Karpas-422 (cell line): ENCODE results near the gene SMARCC1. TPM values are rescaled to one million over a fixed set of nuclear protein-coding genes. Genes with fewer than 3 reads are reported as not detected.
"Not testable (repeated sequence)": the region's sequence is repeated elsewhere in the genome, so short reads cannot be mapped to it uniquely, and the experiment has no call there.

Experiments
- DNase-seq: peaks from one replicate; pipeline ENCODE4 v3.0.0-alpha.2; 2015
- H2AFZ ChIP-seq: fragments of 200-600 bp; sonication (generic); 2 replicates; pipeline ENCODE4 v1.6.1; 2014; ENCODE audit warnings: antibody characterized with exemption, low read length, mixed read lengths
- H3K27ac ChIP-seq: fragments of 200-600 bp; sonication (generic); 2 replicates; pipeline ENCODE4 v1.5.1; 2014; ENCODE audit warnings: mild to moderate bottlenecking, low read length, moderate library complexity
- H3K27me3 ChIP-seq: fragments of 200-600 bp; sonication (generic); 2 replicates; pipeline ENCODE4 v1.6.1; 2014; ENCODE audit warnings: low read length, mixed read lengths
- H3K36me3 ChIP-seq: fragments of 200-600 bp; sonication (generic); 2 replicates; pipeline ENCODE4 v1.6.1; 2014; ENCODE audit warnings: low read length, mixed read lengths; ENCODE audit not compliant: insufficient read depth
- H3K4me1 ChIP-seq: fragments of 200-600 bp; sonication (generic); 2 replicates; pipeline ENCODE4 v1.6.1; 2014; ENCODE audit warnings: mild to moderate bottlenecking, low read length, mixed read lengths
- H3K4me2 ChIP-seq: fragments of 200-600 bp; sonication (generic); 2 replicates; pipeline ENCODE4 v1.6.1; 2014; ENCODE audit warnings: low read length, low read depth, mild to moderate bottlenecking; ENCODE audit not compliant: poor library complexity, severe bottlenecking
- H3K4me3 ChIP-seq: fragments of 200-600 bp; sonication (generic); 2 replicates; pipeline ENCODE4 v1.5.1; 2014; ENCODE audit warnings: mild to moderate bottlenecking, antibody characterized with exemption, low read length, mixed read lengths
- H3K79me2 ChIP-seq: fragments of 200-600 bp; sonication (generic); 2 replicates; pipeline ENCODE4 v1.6.1; 2014; ENCODE audit warnings: mild to moderate bottlenecking, low read length, mixed read lengths
- H3K9ac ChIP-seq: fragments of 200-600 bp; sonication (generic); 2 replicates; pipeline ENCODE4 v1.6.0; 2014; ENCODE audit warnings: low read length
- H3K9me2 ChIP-seq: fragments of 200-600 bp; sonication (generic), shearing (Covaris generic); replicated peaks from 2 replicates; pipeline ENCODE4 v1.6.0; 2014; ENCODE audit warnings: mild to moderate bottlenecking, low read length, moderate library complexity; ENCODE audit not compliant: insufficient read depth
- H3K9me3 ChIP-seq: fragments of 300-700, 200-600 bp; sonication (generic); 2 replicates; pipeline ENCODE4 v1.6.1; 2014; ENCODE audit warnings: low read length, mixed read lengths
- H4K20me1 ChIP-seq: fragments of 200-600 bp; sonication (generic); 2 replicates; pipeline ENCODE4 v1.6.1; 2014; ENCODE audit warnings: mild to moderate bottlenecking, antibody characterized with exemption, low read length, low read depth; ENCODE audit not compliant: insufficient read depth
- total RNA-seq: library from RNA; depleted of rRNA; stranded (reverse); fragments of >200 nt; shearing (Covaris generic); gene quantifications from 2 replicates; pipeline ENCODE4 v1.2.3, GENCODE V29; 2014; ENCODE audit warnings: low replicate concordance

The SMARCC1 gene
- total RNA-seq, 1 experiment from 2014 or later, result 71.3 TPM

DNA sequence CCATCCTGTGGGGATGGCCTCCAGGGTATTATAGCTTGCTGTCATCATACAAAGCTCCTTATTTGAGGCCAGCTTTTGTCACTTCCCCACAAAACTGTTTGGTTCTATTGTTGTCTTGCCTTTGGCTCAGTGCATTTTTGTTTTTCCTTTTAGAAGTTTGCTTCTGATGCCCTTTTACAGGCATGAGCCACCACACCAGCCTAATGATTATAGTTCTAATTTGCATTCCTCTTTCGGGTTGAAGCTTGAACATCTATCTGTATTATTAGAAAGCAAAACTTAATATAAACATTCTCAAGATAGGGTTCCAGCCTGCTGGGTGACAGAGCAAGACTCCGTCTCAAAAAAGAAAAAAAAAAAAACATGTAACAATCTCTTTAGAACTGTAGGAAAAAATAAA lies 39.8 kb downstream of the SMARCC1 start:
- Histone ChIP-seq H3K9me2 (no peaks in the 10 kb centered on the region), H4K20me1 (peaks cover 45% of the 10 kb centered on the region), H3K4me1 (peaks cover 21% of the 10 kb centered on the region), H3K79me2 (peaks cover 86% of the 10 kb centered on the region), H2AFZ (no peak overlapping the region), H3K9ac (no peak overlapping the region), H3K4me2 (no peak overlapping the region), H3K36me3 (peaks cover 17% of the 10 kb centered on the region; the same call in 1 of the 2 replicates), H3K4me3 (no peak overlapping the region), H3K9me3 (no peaks in the 10 kb centered on the region), H3K27me3 (no peaks in the 10 kb centered on the region), H3K27ac (no peak overlapping the region)
- peak; percentile 52 for DNase-seq

GRCh38 chr3:47732143-47732542 lies 49.5 kb downstream of the SMARCC1 start:
- Histone ChIP-seq H4K20me1 (no peaks in the 10 kb centered on the region), H3K4me1 (peaks cover 32% of the 10 kb centered on the region), H3K9me2 (no peaks in the 10 kb centered on the region), H3K79me2 (peaks cover 68% of the 10 kb centered on the region), H3K27me3 (no peaks in the 10 kb centered on the region), H3K9me3 (no peaks in the 10 kb centered on the region), H3K27ac (peak overlapping the region; percentile 66), H3K4me3 (no peak overlapping the region), H3K9ac (no peak overlapping the region), H3K4me2 (peak overlapping the region; percentile 41), H3K36me3 (peaks cover 53% of the 10 kb centered on the region), H2AFZ (no peak overlapping the region)
- no peak for DNase-seq

DNA sequence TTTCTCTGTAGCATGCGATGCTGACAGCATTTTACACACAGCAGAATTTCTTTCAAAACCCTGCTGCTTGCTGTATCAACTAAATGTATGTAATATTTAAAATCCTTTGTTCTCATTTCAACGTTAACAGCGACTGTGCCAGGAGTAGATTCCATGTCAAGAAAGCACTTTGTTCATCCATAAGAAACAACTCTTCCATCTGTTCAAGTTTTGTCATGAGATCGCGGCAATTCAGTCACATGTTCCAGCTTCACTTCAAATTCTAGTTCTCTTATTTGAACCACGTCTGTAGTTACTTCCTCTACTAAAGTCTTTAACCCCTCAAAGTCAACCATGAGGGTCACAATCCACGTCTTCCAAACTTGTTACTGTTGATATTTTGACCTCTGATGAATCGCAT lies 50.6 kb downstream of the SMARCC1 start:
- DNase-seq, result no peak
- Histone ChIP-seq H3K9ac (no peak overlapping the region), H3K9me3 (no peaks in the 10 kb centered on the region), H3K79me2 (peaks cover 71% of the 10 kb centered on the region), H3K36me3 (peaks cover 60% of the 10 kb centered on the region), H3K9me2 (no peaks in the 10 kb centered on the region), H3K27ac (peak overlapping the region; percentile 66), H3K4me2 (peak overlapping the region; percentile 41), H3K4me3 (no peak overlapping the region), H4K20me1 (no peaks in the 10 kb centered on the region), H3K27me3 (no peaks in the 10 kb centered on the region), H2AFZ (no peak overlapping the region), H3K4me1 (peaks cover 32% of the 10 kb centered on the region)

DNA sequence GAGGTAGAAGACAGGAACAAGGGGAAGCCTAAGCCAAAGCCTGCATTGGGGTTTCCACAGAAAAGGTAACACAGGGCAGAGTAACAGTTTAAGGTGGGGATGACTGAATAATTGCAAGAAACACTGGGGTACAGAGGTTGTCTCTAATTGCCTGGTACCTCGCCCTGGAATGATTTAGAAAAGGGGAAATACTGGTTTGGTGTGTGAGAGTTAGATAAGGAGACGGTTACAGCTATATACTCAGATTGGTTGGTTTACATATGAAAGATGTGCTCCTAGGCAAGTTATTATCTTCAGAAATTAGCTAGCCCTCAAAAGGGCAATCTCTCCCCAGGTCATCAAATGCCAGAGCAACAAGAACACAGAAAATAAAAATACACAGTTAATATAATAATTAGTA lies 58.8 kb downstream of the SMARCC1 start:
- H3K79me2 ChIP-seq, result peaks cover 40% of the 10 kb centered on the region
- H3K4me2 ChIP-seq, result no peak overlapping the region
- peaks cover 34% of the 10 kb centered on the region; the same call in 1 of the 2 replicates for H3K36me3 ChIP-seq

GRCh38 chr3:47717448-47717847 lies 64.2 kb downstream of the SMARCC1 start:
- not testable (repeated sequence) for H3K9me2 ChIP-seq, H3K27me3 ChIP-seq, H3K9me3 ChIP-seq, H3K9ac ChIP-seq, H3K4me2 ChIP-seq, H3K27ac ChIP-seq, DNase-seq, H4K20me1 ChIP-seq, H2AFZ ChIP-seq, H3K4me3 ChIP-seq
- H3K4me1 ChIP-seq, result peaks cover 14% of the 10 kb centered on the region
- peaks cover 44% of the 10 kb centered on the region for H3K36me3 ChIP-seq
- H3K79me2 ChIP-seq, result peaks cover 43% of the 10 kb centered on the region

More for the DNA sequence above, 58.8 kb downstream of the SMARCC1 start:
- Histone ChIP-seq H2AFZ (no peak overlapping the region), H3K4me1 (peaks cover under 1% of the 10 kb centered on the region; the same call in 1 of the 2 replicates), H3K27ac (no peak overlapping the region), H3K9me3 (no peaks in the 10 kb centered on the region), H3K4me3 (no peak overlapping the region), H3K27me3 (no peaks in the 10 kb centered on the region), H3K9me2 (no peaks in the 10 kb centered on the region), H4K20me1 (no peaks in the 10 kb centered on the region), H3K9ac (no peak overlapping the region)
- no peak for DNase-seq

DNA sequence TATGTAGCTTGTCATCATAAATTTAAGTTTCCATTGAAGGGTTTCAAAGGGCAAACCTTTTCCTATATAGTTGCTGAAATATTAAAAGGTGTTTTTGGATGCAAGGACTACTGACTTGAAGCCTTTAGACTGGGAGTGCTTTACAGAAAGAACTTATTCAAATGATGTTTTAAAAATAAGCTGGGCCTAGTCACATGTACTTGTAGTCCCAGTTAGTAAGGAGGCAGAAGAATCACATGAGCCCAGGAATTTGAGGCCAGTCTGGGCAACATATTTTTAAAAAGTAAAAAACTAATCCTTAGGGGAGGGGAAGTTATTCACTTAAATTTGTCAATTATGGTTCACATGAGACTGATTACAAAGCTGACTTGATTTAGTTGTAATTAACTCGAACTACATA lies 65.0 kb downstream of the SMARCC1 start:
- Histone ChIP-seq H3K27me3 (no peaks in the 10 kb centered on the region), H3K27ac (peak overlapping the region; percentile 42), H3K79me2 (peaks cover 39% of the 10 kb centered on the region), H3K9me3 (no peaks in the 10 kb centered on the region), H3K36me3 (peaks cover 48% of the 10 kb centered on the region), H2AFZ (no peak overlapping the region), H4K20me1 (no peaks in the 10 kb centered on the region; the same call in 1 of the 2 replicates), H3K4me3 (no peak overlapping the region), H3K9me2 (no peaks in the 10 kb centered on the region), H3K4me1 (peaks cover 14% of the 10 kb centered on the region), H3K4me2 (no peak overlapping the region), H3K9ac (no peak overlapping the region)
- no peak for DNase-seq

DNA sequence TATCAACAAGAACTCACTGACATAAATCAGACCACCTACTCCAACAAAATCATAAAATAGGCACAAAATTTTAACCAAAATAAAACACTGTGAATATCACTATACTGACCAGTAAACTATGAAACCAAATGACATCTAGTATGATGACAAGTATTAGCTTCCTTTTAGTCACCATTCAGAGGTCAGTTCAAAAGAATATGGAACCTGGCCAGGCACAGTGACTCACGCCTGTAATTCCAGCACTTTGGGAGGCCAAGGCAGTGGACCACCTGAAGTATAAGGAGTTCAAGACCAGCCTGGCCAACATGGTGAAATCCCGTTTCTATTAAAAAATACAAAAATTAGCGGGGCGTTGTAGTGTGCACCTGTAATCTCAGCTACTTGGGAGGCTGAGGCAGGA lies 65.8 kb downstream of the SMARCC1 start:
- no peak overlapping the region for H3K27ac ChIP-seq
- H3K4me3 ChIP-seq, result no peak overlapping the region
- peaks cover 55% of the 10 kb centered on the region for H3K36me3 ChIP-seq

DNA sequence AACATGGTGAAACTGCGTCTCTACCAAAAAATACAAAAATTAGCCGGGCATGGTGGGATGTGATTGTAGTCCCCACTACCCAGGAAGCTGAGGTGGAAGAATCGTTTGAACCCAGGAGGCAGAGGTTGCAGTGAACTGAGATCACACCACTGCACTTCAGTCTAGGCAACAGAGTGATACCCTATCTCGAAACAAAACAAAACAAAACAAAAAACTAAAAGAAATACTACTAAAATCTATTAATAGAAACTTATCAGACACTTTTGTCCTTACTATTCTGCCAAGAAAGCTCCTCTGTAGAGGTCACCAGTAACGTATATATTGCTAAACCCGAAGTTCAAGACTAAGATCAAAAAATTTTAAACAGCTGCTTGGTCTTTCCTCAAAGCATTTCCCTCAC lies 67.1 kb downstream of the SMARCC1 start:
- Histone ChIP-seq H3K79me2 (peaks cover 48% of the 10 kb centered on the region), H2AFZ (no peak overlapping the region), H3K4me1 (peaks cover 14% of the 10 kb centered on the region), H3K4me3 (no peak overlapping the region), H3K27me3 (no peaks in the 10 kb centered on the region), H3K27ac (no peak overlapping the region), H3K9ac (no peak overlapping the region), H3K9me2 (no peaks in the 10 kb centered on the region), H3K4me2 (no peak overlapping the region), H4K20me1 (no peaks in the 10 kb centered on the region; the same call in 1 of the 2 replicates), H3K9me3 (no peaks in the 10 kb centered on the region), H3K36me3 (peaks cover 56% of the 10 kb centered on the region)
- no peak for DNase-seq

More for the DNA sequence above, 65.8 kb downstream of the SMARCC1 start:
- no peaks in the 10 kb centered on the region for H3K27me3 ChIP-seq
- no peak overlapping the region for H3K4me2 ChIP-seq
- H3K4me1 ChIP-seq, result peaks cover 14% of the 10 kb centered on the region
- DNase-seq, result no peak
- no peaks in the 10 kb centered on the region; the same call in 1 of the 2 replicates for H4K20me1 ChIP-seq
- no peak overlapping the region for H2AFZ ChIP-seq
- H3K9me3 ChIP-seq, result no peaks in the 10 kb centered on the region
- no peaks in the 10 kb centered on the region for H3K9me2 ChIP-seq
- no peak overlapping the region for H3K9ac ChIP-seq
- H3K79me2 ChIP-seq, result peaks cover 44% of the 10 kb centered on the region
